GM12874 (cell line): ENCODE measurements around the gene MYO18A.

ENCODE experiments used
- TF ChIP-seq, protein P1 (sequence below): IDR thresholded peaks from 2 replicates; pipeline ENCODE4 v1.5.1; 2011; ENCODE audit warnings: low read depth, mild to moderate bottlenecking, control low read depth, low read length, moderate library complexity; ENCODE audit not compliant: insufficient read depth

Gene MYO18A

GRCh38 chr17:29090108-29090507 lies 90.1 kb downstream of the MYO18A start:
- TF ChIP-seq, protein P1, sequence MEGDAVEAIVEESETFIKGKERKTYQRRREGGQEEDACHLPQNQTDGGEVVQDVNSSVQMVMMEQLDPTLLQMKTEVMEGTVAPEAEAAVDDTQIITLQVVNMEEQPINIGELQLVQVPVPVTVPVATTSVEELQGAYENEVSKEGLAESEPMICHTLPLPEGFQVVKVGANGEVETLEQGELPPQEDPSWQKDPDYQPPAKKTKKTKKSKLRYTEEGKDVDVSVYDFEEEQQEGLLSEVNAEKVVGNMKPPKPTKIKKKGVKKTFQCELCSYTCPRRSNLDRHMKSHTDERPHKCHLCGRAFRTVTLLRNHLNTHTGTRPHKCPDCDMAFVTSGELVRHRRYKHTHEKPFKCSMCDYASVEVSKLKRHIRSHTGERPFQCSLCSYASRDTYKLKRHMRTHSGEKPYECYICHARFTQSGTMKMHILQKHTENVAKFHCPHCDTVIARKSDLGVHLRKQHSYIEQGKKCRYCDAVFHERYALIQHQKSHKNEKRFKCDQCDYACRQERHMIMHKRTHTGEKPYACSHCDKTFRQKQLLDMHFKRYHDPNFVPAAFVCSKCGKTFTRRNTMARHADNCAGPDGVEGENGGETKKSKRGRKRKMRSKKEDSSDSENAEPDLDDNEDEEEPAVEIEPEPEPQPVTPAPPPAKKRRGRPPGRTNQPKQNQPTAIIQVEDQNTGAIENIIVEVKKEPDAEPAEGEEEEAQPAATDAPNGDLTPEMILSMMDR, result no peak

DNA sequence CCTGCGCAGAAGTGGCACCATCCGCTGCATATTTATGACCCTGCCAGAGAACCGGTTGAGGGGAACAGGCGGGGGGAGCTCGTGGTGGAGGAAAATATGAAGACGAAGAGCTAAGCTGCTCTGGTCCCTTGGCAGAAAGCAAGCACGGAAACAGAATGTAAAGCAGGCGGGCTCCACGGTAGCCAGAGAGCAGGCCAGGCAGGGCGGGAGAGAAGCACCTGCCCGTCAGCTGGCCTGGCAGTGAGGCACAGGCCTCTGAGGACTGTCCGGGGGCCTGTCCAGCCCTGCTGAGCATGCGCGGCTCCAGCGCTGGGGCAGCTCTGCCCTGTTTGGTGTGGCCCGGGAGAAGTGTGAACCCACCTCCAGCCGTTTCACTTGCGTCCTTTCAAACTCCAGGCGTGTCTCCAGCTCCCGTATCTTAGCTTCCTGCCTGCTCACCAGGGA lies 90.6 kb downstream of the MYO18A start:
- TF ChIP-seq, protein P1, result no peak

- TF ChIP-seq, protein P1, result no peak
These were observed 93.4 kb downstream of the MYO18A start for GRCh38 chr17:29086628-29087332.

DNA sequence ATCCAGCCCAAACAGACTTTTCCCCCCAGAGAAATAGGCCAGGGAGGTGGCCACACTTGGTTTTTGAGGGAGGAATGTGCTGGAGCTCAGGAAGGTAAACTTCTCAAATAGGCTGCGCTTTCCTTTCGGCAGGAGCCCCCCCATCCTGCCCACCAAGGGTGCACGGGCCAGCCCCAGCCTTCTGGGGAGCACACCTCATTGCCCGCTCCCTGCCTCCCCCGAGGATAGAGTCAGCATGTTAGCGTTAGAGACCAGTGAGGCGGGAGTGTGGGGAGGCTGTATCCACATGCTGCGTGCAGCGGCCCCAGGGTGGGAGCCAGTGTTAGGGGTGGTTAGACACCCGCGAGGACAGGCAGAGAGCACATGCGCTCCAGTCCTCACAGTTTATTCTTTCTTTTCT lies 95.0 kb downstream of the MYO18A start:
- TF ChIP-seq, protein P1, result no peak

GRCh38 chr17:29084541-29085146 lies 95.6 kb downstream of the MYO18A start:
- TF ChIP-seq, protein P1, result no peak

GRCh38 chr17:29080965-29081364 lies 99.2 kb downstream of the MYO18A start:
- TF ChIP-seq, protein P1, result no peak

GRCh38 chr17:29080323-29080722 lies 99.9 kb downstream of the MYO18A start:
- TF ChIP-seq, protein P1, result no peak
